Activated CD4-positive, alpha-beta T cell treated with anti-CD3 and anti-CD28 coated beads, Interleukin-2, amount 50 U/mL, for 48 hours (primary cell): Measurements from ENCODE around the gene SCFD2.

Experiments
- DNase-seq, 2 experiments: peaks; one replicate each; pipeline ENCODE4 v3.0.0-alpha.2; 2020

Gene SCFD2

DNA sequence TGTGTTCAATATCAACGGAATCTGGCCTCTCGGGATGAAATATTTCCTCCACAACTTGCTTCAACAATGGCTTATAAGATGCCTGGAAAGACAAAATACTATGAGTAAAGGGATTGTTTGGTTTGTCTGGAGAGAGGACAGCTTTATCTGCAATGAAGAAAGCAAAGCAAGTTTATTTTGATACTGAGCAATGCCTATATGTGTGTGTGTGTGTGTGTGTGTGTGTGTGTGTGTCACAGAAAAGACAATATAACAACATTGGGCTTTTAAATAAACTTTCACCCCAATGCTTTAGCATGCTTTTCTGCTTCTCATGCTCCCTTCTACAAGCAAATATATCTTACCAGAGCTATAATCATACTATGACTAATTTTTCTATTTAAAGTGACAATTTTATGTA is 458.4 kb downstream of the SCFD2 start:
- DNase-seq, result no peak

DNA sequence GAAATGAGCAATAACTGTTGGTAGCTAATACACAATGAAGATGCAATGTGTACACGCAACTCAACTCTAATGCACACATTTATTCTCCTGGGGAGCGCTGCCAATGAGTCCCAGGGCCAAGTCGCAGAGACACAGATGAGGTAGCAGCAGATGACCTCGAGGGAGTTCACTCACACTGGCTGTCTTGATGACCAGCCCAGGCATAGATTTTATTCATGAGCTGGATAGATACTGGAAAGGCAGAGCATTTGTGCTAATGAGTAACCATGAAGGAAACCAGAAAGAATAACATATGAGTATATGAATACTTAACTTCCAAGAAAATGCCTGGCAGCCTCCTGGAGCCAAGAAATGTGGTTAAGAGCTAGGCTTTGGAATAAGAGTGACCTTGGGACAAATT is 461.4 kb downstream of the SCFD2 start:
- DNase-seq, result no peak

DNA sequence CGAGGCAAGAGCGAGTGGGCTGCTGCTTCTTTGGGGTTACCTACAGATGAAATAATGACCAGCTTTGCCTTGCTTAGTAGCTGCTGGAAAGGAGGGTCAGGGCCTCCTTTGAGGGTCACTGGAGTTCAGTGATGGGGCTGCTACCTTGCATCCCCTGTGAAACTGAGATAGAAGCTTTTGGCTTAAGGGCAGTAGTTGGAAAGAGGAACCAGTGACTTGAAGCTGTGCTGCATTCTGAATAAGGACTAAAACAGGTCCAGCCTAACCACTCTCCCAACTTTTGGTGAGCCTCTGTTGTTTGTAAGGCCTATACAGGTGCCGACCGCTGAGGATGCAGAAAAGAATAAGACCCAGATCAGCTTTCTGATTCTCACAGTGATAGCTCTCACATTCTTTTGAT is 462.6 kb downstream of the SCFD2 start:
- DNase-seq, result no peak

- DNase-seq, result no peak
Observed at GRCh38 chr4:52894443-52894842, 471.4 kb downstream of the SCFD2 start.

- DNase-seq, result no peak
Observed at GRCh38 chr4:52892880-52893279, 473.0 kb downstream of the SCFD2 start.

GRCh38 chr4:52891743-52892142 is 474.1 kb downstream of the SCFD2 start:
- DNase-seq, result no peak

GRCh38 chr4:52890521-52890791 is 475.4 kb downstream of the SCFD2 start:
- no peak for DNase-seq

DNA sequence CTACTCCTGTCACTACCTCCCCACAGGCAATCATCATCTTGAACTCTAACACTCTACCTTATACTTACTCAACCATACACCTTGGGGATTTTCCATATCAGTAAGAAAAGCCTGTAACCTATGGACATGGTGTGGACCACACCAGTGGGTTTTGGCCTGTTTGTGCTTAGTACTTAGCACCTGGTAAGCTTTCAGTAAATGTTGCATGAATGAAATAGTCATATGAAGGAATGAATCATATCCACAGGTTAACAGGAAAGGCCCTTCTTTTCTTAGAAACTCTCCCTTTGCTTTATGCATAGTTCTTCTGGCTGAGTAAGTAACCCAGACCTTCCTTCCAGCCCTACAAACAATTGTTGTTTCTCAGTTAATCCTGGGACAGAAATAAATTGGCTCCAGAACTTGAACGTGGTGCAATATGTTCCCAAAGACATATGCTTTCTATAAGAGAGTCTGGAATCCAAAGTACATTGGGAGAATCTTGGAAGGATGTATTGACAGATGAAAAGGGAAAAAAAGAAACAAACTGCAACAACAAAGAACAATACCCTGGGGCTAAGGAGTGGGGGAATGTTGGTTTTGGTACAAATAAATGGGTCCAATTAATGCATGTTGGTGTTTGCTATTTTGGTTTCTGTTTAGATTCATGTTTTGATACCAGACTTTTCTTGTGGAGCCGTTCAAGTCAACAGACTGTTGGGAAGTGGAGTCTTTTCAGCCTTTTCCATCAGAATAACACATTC is 475.9 kb downstream of the SCFD2 start:
- no peak for DNase-seq

GRCh38 chr4:52889354-52889753 is 476.5 kb downstream of the SCFD2 start:
- no peak for DNase-seq

- DNase-seq, result no peak
Observed at GRCh38 chr4:52884994-52885393, 480.9 kb downstream of the SCFD2 start.

DNA sequence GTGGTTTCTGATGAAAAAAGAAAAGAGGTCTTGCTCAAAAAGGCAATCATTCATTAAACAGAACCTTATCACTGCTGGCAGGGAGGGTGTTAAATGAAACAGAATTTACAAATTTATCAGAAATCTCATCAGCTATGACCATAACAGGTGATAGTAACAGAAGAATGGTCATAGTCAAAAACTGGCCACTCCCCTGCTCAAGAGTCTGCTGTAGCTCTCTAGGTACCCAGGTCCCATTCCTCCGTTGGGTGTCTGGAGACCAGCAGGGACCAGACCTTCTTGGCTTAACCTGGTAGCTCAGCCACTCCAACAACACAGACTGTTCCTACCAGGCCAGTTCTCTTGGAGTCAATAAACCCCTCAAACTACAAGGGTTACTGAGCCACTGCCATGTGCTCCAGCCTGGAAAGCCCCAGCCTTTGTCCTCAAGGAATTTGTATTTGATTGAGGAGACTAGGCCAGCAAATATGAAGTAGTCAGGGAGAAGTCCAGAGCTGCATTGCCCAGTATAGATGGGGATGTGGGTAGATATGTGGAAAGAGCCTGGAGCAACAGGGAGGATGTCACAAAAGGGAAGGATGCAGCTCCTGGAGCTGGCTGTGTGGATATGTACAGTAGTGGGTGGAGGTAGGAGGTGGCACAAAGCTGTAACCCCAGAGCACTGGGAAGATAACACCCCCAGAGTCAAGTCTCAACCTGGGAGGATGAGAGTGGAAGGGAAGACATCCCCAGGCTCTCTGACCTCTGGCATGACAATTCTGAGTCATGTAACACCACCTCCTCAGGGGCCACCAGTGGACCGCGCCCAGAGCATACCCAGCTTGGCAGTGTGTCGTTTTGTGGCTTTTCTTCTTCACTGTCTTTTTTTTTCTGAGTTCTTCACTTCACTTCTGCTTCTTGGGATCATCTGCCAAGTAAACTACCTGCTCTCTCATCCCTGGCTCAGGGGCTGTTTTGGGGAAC is 481.9 kb downstream of the SCFD2 start:
- no peak for DNase-seq

- no peak for DNase-seq
Observed at GRCh38 chr4:52883183-52883621, 482.7 kb downstream of the SCFD2 start.

DNA sequence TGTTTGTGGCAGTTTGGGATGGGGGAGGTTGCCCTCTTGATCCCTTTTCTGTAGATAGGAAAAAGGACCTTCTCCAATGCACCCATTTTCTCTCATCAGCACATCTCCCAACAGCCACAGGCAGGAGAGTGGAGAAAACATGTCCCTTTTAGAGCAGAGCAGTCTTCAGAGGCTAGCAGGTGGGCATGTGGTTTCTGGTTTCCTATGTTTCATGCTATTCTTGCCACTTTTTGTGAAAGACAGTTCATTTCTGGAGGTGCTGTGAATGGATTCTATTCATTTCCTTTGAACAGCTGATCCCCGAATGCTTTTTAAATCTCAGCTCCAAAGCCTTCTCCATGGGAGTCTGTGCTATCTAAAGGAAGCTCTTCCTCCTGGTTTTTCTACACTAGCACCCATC is 484.9 kb downstream of the SCFD2 start:
- DNase-seq, result no peak

DNA sequence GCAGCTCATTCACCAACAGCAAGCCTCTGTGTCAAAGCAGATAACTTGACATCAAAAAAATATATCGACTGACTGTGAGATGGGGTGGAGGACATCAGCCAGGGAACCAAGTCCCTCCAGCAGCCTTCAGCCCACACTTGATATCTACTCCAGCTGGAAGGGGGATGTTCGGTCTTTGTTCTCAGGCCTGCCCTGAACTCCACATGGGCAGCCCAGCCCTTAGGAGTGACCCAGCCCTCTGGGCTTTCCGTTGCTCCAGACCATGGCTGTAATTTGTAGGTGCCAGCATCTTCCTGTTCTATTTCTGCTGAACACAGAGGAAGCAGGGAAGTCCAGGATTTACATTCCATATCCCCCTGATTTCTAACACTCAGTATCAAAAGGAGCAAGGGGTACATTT is 486.4 kb downstream of the SCFD2 start:
- DNase-seq, result no peak

- no peak for DNase-seq
Observed at GRCh38 chr4:52877694-52878093, 488.2 kb downstream of the SCFD2 start.

GRCh38 chr4:52877036-52877435 is 488.8 kb downstream of the SCFD2 start:
- DNase-seq, result no peak

DNA sequence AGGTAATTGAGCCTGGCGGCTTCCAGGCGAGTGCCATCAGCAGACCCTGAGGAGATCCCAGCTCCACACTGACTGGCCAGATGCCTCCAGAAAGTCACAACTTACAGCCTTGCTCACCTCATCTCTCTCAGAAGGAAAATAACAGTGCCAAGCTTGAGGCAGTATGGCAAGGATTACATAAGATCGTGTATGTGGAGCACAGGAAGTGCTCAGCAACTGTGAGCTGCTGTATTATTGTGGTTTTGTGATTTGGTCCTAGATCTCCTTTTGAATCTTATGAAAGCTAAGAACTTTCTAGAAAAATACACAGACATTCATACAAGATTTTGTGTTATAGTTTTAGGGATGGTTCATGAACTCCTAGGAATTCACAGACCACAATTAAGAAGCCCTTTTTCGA is 489.8 kb downstream of the SCFD2 start:
- no peak for DNase-seq

DNA sequence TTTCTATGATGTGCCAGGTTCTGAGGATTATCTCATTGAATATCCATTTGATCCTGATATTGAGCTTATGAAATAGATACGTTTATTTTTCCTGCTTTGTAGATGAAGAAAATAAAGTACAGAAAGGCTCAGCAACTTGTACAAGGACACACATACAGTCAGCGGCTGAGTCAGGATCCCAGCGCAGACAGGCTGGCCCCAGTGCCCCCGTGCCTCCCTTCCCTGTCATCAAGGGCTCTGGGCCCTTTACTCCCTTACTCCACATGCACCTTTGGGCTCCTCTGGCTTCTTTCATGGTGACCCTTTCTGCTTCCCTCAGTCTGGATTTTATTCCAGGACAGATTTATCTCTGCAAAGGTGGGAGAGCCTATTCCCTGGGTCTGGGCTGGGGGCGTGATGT is 490.9 kb downstream of the SCFD2 start:
- no peak for DNase-seq

DNA sequence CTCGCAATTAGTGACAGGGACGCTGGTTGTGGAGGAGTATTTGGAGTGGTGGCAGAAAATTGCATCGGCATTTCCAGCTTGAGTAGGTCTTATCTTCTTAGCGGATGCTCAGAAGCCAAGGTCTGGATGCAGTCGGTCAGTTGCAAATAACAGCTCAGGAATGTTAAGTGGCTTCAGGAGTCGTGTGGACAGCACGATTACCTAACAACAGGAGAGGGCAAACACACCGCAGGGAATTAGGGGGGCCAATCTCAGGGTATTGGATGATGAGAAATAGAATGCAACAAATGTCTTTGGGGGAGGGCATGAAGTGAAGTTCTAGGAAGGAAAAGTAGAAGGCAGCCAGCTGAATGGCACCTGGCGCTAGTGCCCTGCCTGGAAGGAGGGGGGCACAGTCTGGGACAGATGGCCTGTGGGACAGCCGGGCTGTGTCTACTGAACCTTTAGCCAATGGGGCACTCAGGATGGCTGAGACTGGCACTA is 492.0 kb downstream of the SCFD2 start:
- DNase-seq, result no peak

GRCh38 chr4:52873191-52873590 is 492.7 kb downstream of the SCFD2 start:
- DNase-seq, result no peak

DNA sequence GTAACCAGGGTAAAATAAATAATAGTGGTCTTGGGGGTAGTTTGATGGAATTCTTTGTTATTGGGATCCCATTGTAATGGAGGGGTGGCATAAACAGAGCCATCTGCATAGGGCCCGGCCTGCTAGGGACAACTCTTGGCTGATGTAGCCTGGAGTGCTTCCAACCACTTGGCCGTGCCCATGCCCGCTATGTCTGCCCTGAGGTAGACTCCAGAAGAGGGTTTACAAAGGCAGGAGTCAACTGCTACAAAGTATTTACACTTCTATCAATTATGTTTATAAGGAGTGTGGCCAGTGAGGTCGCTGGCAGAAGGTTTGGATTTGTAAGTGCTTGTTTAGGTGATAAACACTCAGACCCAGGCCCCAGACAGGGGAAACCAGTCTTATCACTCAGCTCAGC is 495.6 kb downstream of the SCFD2 start:
- DNase-seq, result no peak

DNA sequence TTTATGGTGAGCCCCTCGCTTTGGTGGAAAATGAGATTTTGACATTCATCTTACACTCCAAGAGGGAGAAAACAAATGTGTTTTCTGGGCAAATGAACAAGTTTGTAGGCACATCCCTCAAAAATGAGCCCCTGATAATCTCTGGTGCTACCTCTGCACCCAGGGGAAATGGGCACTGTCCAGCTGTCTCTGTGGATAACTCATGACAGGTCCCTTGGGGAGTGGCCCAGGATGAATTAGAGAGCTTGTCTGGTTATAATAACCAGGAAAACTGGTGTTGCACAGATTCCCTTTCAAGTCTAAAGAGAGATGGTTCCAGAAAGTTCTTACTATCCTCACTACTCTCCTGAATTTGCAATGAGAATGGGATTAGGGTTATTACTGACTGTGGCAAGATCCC is 496.2 kb downstream of the SCFD2 start:
- DNase-seq, result no peak

DNA sequence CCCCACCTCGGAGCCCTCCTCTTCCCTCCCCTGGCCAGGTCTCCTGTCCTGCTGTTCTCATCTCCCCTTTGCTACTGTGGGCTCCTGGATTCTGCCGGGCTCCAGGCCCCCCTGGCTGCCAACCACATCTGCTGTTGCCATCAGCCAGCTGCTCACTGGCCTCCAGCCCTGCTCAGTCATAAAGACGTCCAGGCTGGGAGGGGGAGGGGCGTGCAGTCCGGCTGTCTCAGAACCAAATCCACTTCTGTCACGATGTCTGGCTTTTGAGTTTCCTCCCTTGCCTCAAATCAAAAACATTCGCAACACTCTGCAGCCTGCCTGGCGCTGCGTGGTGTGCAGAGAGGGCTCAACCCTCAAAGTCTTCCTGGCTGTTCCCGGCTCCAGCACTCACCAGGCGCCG is 496.7 kb downstream of the SCFD2 start:
- DNase-seq, result no peak

- no peak for DNase-seq
Observed at GRCh38 chr4:52868133-52868532, 497.7 kb downstream of the SCFD2 start.
